Measurements from ENCODE around the gene NPRL2.

The NPRL2 gene

GRCh38 chr3:50304601-50305000 is 46.0 kb downstream of the NPRL2 start:
- H3K79me2 ChIP-seq (ENCODE audit: low read length): 0 out of 2 replicates have a peak, but pooled peaks cover 3% of the 10 kb centered on the region
- DNase-seq: no peak
- TF ChIP-seq, protein P1, sequence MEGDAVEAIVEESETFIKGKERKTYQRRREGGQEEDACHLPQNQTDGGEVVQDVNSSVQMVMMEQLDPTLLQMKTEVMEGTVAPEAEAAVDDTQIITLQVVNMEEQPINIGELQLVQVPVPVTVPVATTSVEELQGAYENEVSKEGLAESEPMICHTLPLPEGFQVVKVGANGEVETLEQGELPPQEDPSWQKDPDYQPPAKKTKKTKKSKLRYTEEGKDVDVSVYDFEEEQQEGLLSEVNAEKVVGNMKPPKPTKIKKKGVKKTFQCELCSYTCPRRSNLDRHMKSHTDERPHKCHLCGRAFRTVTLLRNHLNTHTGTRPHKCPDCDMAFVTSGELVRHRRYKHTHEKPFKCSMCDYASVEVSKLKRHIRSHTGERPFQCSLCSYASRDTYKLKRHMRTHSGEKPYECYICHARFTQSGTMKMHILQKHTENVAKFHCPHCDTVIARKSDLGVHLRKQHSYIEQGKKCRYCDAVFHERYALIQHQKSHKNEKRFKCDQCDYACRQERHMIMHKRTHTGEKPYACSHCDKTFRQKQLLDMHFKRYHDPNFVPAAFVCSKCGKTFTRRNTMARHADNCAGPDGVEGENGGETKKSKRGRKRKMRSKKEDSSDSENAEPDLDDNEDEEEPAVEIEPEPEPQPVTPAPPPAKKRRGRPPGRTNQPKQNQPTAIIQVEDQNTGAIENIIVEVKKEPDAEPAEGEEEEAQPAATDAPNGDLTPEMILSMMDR (IDR thresholded peaks at IDR 0.05; ENCODE audit: low read length): no peak
- no peak for TF ChIP-seq EZH2phosphoT487 (IDR thresholded peaks at IDR 0.05; ENCODE audit: low read length)
- TF ChIP-seq EZH2 (optimal IDR thresholded peaks at IDR 0.05; ENCODE audit: low read depth, low read length): no peak
- H3K4me1 ChIP-seq (ENCODE audit: low read length): peaks cover 5% of the 10 kb centered on the region; the same call in 1 of the 2 replicates
- no peaks in the 10 kb centered on the region for H3K9me2 ChIP-seq (replicated peaks; ENCODE audit: insufficient read depth, low read length)
- no peaks in the 10 kb centered on the region for H3K36me3 ChIP-seq (replicated peaks; ENCODE audit: insufficient read depth, low read length)
- H3K9ac ChIP-seq (ENCODE audit: low read length): no peak overlapping the region
- no peak overlapping the region for H2AFZ ChIP-seq (ENCODE audit: low read length)
- no peak overlapping the region for H3K4me3 ChIP-seq (ENCODE audit: low read length)
- H3K9me3 ChIP-seq (replicated peaks; ENCODE audit: insufficient read depth, low read length): no peaks in the 10 kb centered on the region
- no peak overlapping the region for H3K4me2 ChIP-seq (ENCODE audit: low read depth, low read length)
- H3K27me3 ChIP-seq (replicated peaks; ENCODE audit: insufficient read depth, low read length): no peaks in the 10 kb centered on the region
- H4K20me1 ChIP-seq (ENCODE audit: insufficient read depth, low read length): no peaks in the 10 kb centered on the region
- 0 out of 2 replicates have a peak, but pooled peaks cover 1% of the 10 kb centered on the region for H3F3A ChIP-seq (ENCODE audit: insufficient read depth, low read length)
- H3K27ac ChIP-seq (ENCODE audit: low read length): no peak overlapping the region

- no peaks in the 10 kb centered on the region for H3K27me3 ChIP-seq (replicated peaks; ENCODE audit: insufficient read depth, low read length)
- H3K9me2 ChIP-seq (replicated peaks; ENCODE audit: insufficient read depth, low read length): no peaks in the 10 kb centered on the region
- H4K20me1 ChIP-seq (ENCODE audit: insufficient read depth, low read length): no peaks in the 10 kb centered on the region
- H3K36me3 ChIP-seq (replicated peaks; ENCODE audit: insufficient read depth, low read length): no peaks in the 10 kb centered on the region
- H2AFZ ChIP-seq (ENCODE audit: low read length): no peak within 1 kb of the TSS
- peaks cover 4% of the 10 kb centered on the region; the same call in 1 of the 2 replicates for H3F3A ChIP-seq (ENCODE audit: insufficient read depth, low read length)
- H3K9ac ChIP-seq (ENCODE audit: low read length): no peak within 1 kb of the TSS
- TF ChIP-seq, protein P1 (IDR thresholded peaks at IDR 0.05; ENCODE audit: low read length): no peak
- TF ChIP-seq EZH2phosphoT487 (IDR thresholded peaks at IDR 0.05; ENCODE audit: low read length) (no peak), EZH2 (optimal IDR thresholded peaks at IDR 0.05; ENCODE audit: low read depth, low read length) (no peak)
- H3K4me1 ChIP-seq (ENCODE audit: low read length): peaks cover 10% of the 10 kb centered on the region; the same call in 1 of the 2 replicates
- no peak within 1 kb of the TSS for H3K27ac ChIP-seq (ENCODE audit: low read length)
- no peak within 1 kb of the TSS for H3K4me3 ChIP-seq (ENCODE audit: low read length)
- no peak for DNase-seq
- no peak within 1 kb of the TSS for H3K4me2 ChIP-seq (ENCODE audit: low read depth, low read length)
- H3K9me3 ChIP-seq (replicated peaks; ENCODE audit: insufficient read depth, low read length): no peaks in the 10 kb centered on the region
- H3K79me2 ChIP-seq (ENCODE audit: low read length): peaks cover 10% of the 10 kb centered on the region; the same call in 1 of the 2 replicates
Observed at GRCh38 chr3:50303013-50303815, 47.4 kb downstream of the NPRL2 start, which contains the start of gene HYAL1. HYAL1 (minus strand) TSS chr3:50303574; CDS start chr3:50302956, 618 bp downstream.

- no peaks in the 10 kb centered on the region for H3K27me3 ChIP-seq (replicated peaks; ENCODE audit: insufficient read depth, low read length)
- H3K9me3 ChIP-seq (replicated peaks; ENCODE audit: insufficient read depth, low read length): no peaks in the 10 kb centered on the region
- no peaks in the 10 kb centered on the region for H4K20me1 ChIP-seq (ENCODE audit: insufficient read depth, low read length)
- H3K4me1 ChIP-seq (ENCODE audit: low read length): peaks cover 12% of the 10 kb centered on the region; the same call in 1 of the 2 replicates
- peaks cover 4% of the 10 kb centered on the region; the same call in 1 of the 2 replicates for H3F3A ChIP-seq (ENCODE audit: insufficient read depth, low read length)
- TF ChIP-seq EZH2phosphoT487 (IDR thresholded peaks at IDR 0.05; ENCODE audit: low read length) (no peak), EZH2 (optimal IDR thresholded peaks at IDR 0.05; ENCODE audit: low read depth, low read length) (no peak)
- TF ChIP-seq, protein P1 (IDR thresholded peaks at IDR 0.05; ENCODE audit: low read length): no peak
- DNase-seq: no peak
- H3K9ac ChIP-seq (ENCODE audit: low read length): no peak overlapping the region
- H3K27ac ChIP-seq (ENCODE audit: low read length): no peak overlapping the region
- H3K79me2 ChIP-seq (ENCODE audit: low read length): peaks cover 11% of the 10 kb centered on the region; the same call in 1 of the 2 replicates
- no peak overlapping the region for H3K4me2 ChIP-seq (ENCODE audit: low read depth, low read length)
- H3K9me2 ChIP-seq (replicated peaks; ENCODE audit: insufficient read depth, low read length): no peaks in the 10 kb centered on the region
- no peak overlapping the region for H2AFZ ChIP-seq (ENCODE audit: low read length)
- no peak overlapping the region for H3K4me3 ChIP-seq (ENCODE audit: low read length)
- no peaks in the 10 kb centered on the region for H3K36me3 ChIP-seq (replicated peaks; ENCODE audit: insufficient read depth, low read length)
Observed at GRCh38 chr3:50302095-50303012, 48.2 kb downstream of the NPRL2 start.

Measured in MM.1S (cell line).